GM21360 (cell line): ENCODE measurements around the gene UBL3.

Experiments
- ATAC-seq: cut with Tn5 transposase; IDR thresholded peaks from one replicate; pipeline ENCODE4 v1.9.1; 2021; ENCODE audit warnings: mild to moderate bottlenecking, moderate library complexity; ENCODE audit not compliant: unreplicated experiment

Gene UBL3

GRCh38 chr13:29815336-29815735 lies 35.1 kb downstream of the UBL3 start:
- no peak for ATAC-seq

- no peak for ATAC-seq
Measured at GRCh38 chr13:29810898-29811297, 39.5 kb downstream of the UBL3 start.

- no peak for ATAC-seq
Measured at GRCh38 chr13:29810145-29810742, 40.2 kb downstream of the UBL3 start.

GRCh38 chr13:29808264-29808663 lies 42.2 kb downstream of the UBL3 start:
- ATAC-seq = no peak

- no peak for ATAC-seq
Measured at GRCh38 chr13:29805994-29806979, 44.1 kb downstream of the UBL3 start.

- no peak for ATAC-seq
Measured at GRCh38 chr13:29803221-29803620, 47.2 kb downstream of the UBL3 start.

- ATAC-seq = no peak
Measured at GRCh38 chr13:29802621-29803020, 47.8 kb downstream of the UBL3 start.

GRCh38 chr13:29801737-29802305 lies 48.6 kb downstream of the UBL3 start:
- no peak for ATAC-seq

- no peak for ATAC-seq
Measured at GRCh38 chr13:29801102-29801501, 49.3 kb downstream of the UBL3 start.

- ATAC-seq = no peak
Measured at GRCh38 chr13:29800687-29801086, 49.7 kb downstream of the UBL3 start.

GRCh38 chr13:29799041-29799440 lies 51.4 kb downstream of the UBL3 start:
- no peak for ATAC-seq

- no peak for ATAC-seq
Measured at GRCh38 chr13:29791997-29792780, 58.2 kb downstream of the UBL3 start.

GRCh38 chr13:29791508-29791907 lies 58.9 kb downstream of the UBL3 start:
- no peak for ATAC-seq

GRCh38 chr13:29786698-29787097 lies 63.7 kb downstream of the UBL3 start:
- ATAC-seq = no peak

- no peak for ATAC-seq
Measured at GRCh38 chr13:29785978-29786377, 64.4 kb downstream of the UBL3 start.

- no peak for ATAC-seq
Measured at GRCh38 chr13:29782798-29783197, 67.6 kb downstream of the UBL3 start.

- no peak for ATAC-seq
Measured at GRCh38 chr13:29774830-29775229, 75.6 kb downstream of the UBL3 start.

GRCh38 chr13:29771247-29771646 lies 79.2 kb downstream of the UBL3 start:
- ATAC-seq = no peak

GRCh38 chr13:29767006-29767405 lies 83.4 kb downstream of the UBL3 start:
- no peak for ATAC-seq

GRCh38 chr13:29763436-29764180 lies 86.8 kb downstream of the UBL3 start:
- no peak for ATAC-seq
